PC-9 (cell line): ENCODE results near the gene HOXC9.

ENCODE experiments used
- CTCF ChIP-seq: fragments of 200-600 bp; sonication (generic); conservative IDR thresholded peaks from 2 replicates; pipeline ENCODE4 v1.6.1; 2017; ENCODE audit warnings: mixed run types, antibody characterized with exemption, mild to moderate bottlenecking, moderate library complexity
- EZH2 ChIP-seq: fragments of 200-600 bp; sonication (generic); IDR thresholded peaks from 2 replicates; pipeline ENCODE4 v1.8.0; 2017; ENCODE audit warnings: antibody characterized with exemption, low read depth

GRCh38 chr12:54028314-54029201 lies 28.6 kb downstream of the HOXC9 start, which contains the start of gene HOXC6:
- no peak for TF ChIP-seq CTCF
- TF ChIP-seq EZH2 = no peak
